DOHH2 (cell line): ENCODE measurements around the gene ARMCX5.

ENCODE experiments used
- CTCF ChIP-seq: fragments of 200-600 bp; sonication (generic); IDR thresholded peaks from one replicate; pipeline ENCODE4 v1.5.1; 2014; ENCODE audit warnings: antibody characterized with exemption, mild to moderate bottlenecking, low read depth, low read length; ENCODE audit not compliant: poor library complexity, severe bottlenecking
- EZH2phosphoT487 ChIP-seq: fragments of 200-600 bp; sonication (generic); IDR thresholded peaks from 2 replicates; pipeline ENCODE4 v1.6.1; 2017; ENCODE audit warnings: borderline replicate concordance, mild to moderate bottlenecking, antibody characterized with exemption, low read length, moderate library complexity, mixed read lengths

GRCh38 chrX:102637561-102637960 lies 38.2 kb downstream of the ARMCX5 start:
- TF ChIP-seq CTCF: no peak
- no peak for TF ChIP-seq EZH2phosphoT487
